Panc1 (cell line): ENCODE data around the gene ISYNA1. TPM values are rescaled to one million over a fixed set of nuclear protein-coding genes. Genes with fewer than 3 reads are reported as not detected.

Source experiments
- ATAC-seq: fragments of 200-7000 bp; cut with Tn5 transposase; 2 replicates; pipeline ENCODE4 v1.9.1; 2020; ENCODE audit warnings: mild to moderate bottlenecking, moderate library complexity
- BruUV-seq: library from RNA; stranded (reverse); fragments of 400-500 nt; replicated peaks from 2 replicates; lab custom pipeline; 2021; lab: Mats Ljungman, UMichigan
- CTCF ChIA-PET: fragments of 300-600 bp; sonication (Branson Sonifier 250); formaldehyde crosslinking; loops from one replicate; lab custom pipeline; 2022; ENCODE audit warnings: antibody characterized with exemption; lab: Charles Lee
- POLR2A ChIA-PET: fragments of 300-600 bp; sonication (Branson Sonifier 250); formaldehyde crosslinking; loops from one replicate; lab custom pipeline; 2022; ENCODE audit warnings: antibody characterized with exemption; lab: Charles Lee
- DNase-seq: peaks from one replicate; pipeline ENCODE4 v3.0.0-alpha.2; 2010; ENCODE audit warnings: low read depth, low spot score
- H3K27ac ChIP-seq: 2 replicates; pipeline ENCODE4 v1.5.1; 2011; ENCODE audit warnings: mild to moderate bottlenecking, low read length, inconsistent platforms
- H3K27me3 ChIP-seq: fragments of 200-500 bp; sonication (Bioruptor generic); 2 replicates; pipeline ENCODE4 v1.6.0; 2014; ENCODE audit warnings: low read length, inconsistent platforms; ENCODE audit not compliant: control insufficient read depth, insufficient read depth
- H3K36me3 ChIP-seq: fragments of 200-500 bp; sonication (Bioruptor generic); 2 replicates; pipeline ENCODE4 v1.5.1; 2014; ENCODE audit warnings: inconsistent platforms, mild to moderate bottlenecking, low read length, moderate library complexity; ENCODE audit not compliant: control insufficient read depth, insufficient read depth
- H3K4me1 ChIP-seq: 2 replicates; pipeline ENCODE4 v1.5.1; 2011; ENCODE audit warnings: inconsistent platforms, mild to moderate bottlenecking, low read length, moderate library complexity; ENCODE audit not compliant: control insufficient read depth, insufficient read depth
- H3K4me3 ChIP-seq, 2 experiments: 2 replicates each; pipeline ENCODE4 v1.5.1; 2011 to 2012; ENCODE audit warnings: low read depth in 2 of 2, low read length in 2 of 2, mild to moderate bottlenecking in 2 of 2, inconsistent platforms in 1 of 2, moderate library complexity in 1 of 2
- H3K9me3 ChIP-seq: fragments of 200-500 bp; sonication (Bioruptor generic); 2 replicates; pipeline ENCODE4 v1.5.1; 2014; ENCODE audit warnings: low read depth, mild to moderate bottlenecking, inconsistent platforms, low read length, moderate library complexity; ENCODE audit not compliant: control insufficient read depth, insufficient read depth
- POLR2AphosphoS5 ChIP-seq: IDR thresholded peaks from 2 replicates; pipeline ENCODE4 v1.6.1; 2012; ENCODE audit warnings: mild to moderate bottlenecking, low read depth, low read length, moderate library complexity
- SIN3A ChIP-seq: IDR thresholded peaks from 2 replicates; pipeline ENCODE4 v1.6.1; 2012; ENCODE audit warnings: low read depth, mild to moderate bottlenecking, low read length, moderate library complexity, borderline replicate concordance; ENCODE audit not compliant: insufficient read depth
- TCF7L2 ChIP-seq: IDR thresholded peaks from 2 replicates; pipeline ENCODE4 v1.6.1; 2011; ENCODE audit warnings: mild to moderate bottlenecking, low read depth, low read length, inconsistent platforms
- in situ Hi-C: cut with HindIII; loops from 2 replicates; pipeline ENCODE4 v1.10.0; 2016; ENCODE audit warnings: low sequenced_read_pairs, low pct_unique_long_range_greater_than_20kb
- intact Hi-C: fragments of 100-400 bp; cut with micrococcal nuclease; formaldehyde crosslinking; loops from one replicate; pipeline ENCODE4 v1.10.0; 2022; ENCODE audit not compliant: unreplicated experiment
- total RNA-seq: library from RNA; stranded (reverse); gene quantifications from one replicate; pipeline ENCODE4 v1.2.1, GENCODE V29; 2021; ENCODE audit not compliant: unreplicated experiment
- TF ChIP-seq, protein P1 (sequence below): fragments of 450-650 bp; IDR thresholded peaks from 2 replicates; pipeline ENCODE4 v1.5.1; 2017; ENCODE audit warnings: mild to moderate bottlenecking
- TF ChIP-seq, protein P2 (sequence below), 2 experiments: IDR thresholded peaks; 2 replicates each; pipeline ENCODE4 v1.6.1; 2011 to 2012; ENCODE audit warnings: low read depth in 2 of 2, control low read depth in 1 of 2, low read length in 1 of 2, mild to moderate bottlenecking in 1 of 2, moderate library complexity in 1 of 2; ENCODE audit not compliant: insufficient read depth in 1 of 2

The ISYNA1 gene
- total RNA-seq, 1 experiment from 2014 or later = 351 TPM

DNA sequence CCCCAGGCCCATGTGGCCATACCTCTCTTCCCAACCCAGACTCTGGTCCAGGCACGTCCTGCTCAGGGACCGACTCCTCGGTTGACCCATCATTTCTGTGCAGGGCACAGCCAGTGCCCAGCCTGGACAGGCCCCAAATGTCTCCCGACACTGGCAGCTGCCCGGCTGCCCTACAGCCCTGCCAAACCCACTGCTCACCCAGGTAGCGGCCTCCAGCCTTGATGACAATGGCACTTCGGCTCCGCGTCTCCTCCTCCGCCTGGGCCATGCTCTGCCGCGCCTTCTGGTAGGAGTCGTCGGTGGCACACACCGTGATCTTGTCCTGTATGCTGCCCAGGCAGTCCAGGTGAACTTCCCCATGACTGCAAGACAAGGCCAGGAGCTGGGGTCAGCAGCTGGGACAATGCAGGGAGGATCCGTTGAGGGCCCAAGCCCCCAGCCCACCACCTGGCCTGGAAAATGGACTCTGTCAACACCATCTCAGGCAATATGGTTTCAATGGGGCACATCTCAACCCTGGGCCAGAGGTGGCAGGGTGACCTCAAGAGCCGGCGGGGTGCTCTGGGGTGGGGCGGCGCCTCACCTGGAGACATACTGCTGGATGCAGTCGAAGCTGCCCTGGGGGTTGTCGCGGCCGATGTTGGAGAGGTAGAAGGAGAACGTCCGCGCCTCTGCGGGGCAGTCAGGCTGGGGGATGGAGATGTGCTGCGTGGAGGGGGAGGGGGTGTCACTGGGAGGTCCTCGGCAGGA, 27.5 kb upstream of the ISYNA1 start:
- H3K27me3 ChIP-seq = no peaks in the 10 kb centered on the region
- TF ChIP-seq SIN3A (no peak), POLR2AphosphoS5 (no peak), TCF7L2 (no peak)
- TF ChIP-seq, protein P1, sequence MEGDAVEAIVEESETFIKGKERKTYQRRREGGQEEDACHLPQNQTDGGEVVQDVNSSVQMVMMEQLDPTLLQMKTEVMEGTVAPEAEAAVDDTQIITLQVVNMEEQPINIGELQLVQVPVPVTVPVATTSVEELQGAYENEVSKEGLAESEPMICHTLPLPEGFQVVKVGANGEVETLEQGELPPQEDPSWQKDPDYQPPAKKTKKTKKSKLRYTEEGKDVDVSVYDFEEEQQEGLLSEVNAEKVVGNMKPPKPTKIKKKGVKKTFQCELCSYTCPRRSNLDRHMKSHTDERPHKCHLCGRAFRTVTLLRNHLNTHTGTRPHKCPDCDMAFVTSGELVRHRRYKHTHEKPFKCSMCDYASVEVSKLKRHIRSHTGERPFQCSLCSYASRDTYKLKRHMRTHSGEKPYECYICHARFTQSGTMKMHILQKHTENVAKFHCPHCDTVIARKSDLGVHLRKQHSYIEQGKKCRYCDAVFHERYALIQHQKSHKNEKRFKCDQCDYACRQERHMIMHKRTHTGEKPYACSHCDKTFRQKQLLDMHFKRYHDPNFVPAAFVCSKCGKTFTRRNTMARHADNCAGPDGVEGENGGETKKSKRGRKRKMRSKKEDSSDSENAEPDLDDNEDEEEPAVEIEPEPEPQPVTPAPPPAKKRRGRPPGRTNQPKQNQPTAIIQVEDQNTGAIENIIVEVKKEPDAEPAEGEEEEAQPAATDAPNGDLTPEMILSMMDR = no peak
- TF ChIP-seq, protein P2, sequence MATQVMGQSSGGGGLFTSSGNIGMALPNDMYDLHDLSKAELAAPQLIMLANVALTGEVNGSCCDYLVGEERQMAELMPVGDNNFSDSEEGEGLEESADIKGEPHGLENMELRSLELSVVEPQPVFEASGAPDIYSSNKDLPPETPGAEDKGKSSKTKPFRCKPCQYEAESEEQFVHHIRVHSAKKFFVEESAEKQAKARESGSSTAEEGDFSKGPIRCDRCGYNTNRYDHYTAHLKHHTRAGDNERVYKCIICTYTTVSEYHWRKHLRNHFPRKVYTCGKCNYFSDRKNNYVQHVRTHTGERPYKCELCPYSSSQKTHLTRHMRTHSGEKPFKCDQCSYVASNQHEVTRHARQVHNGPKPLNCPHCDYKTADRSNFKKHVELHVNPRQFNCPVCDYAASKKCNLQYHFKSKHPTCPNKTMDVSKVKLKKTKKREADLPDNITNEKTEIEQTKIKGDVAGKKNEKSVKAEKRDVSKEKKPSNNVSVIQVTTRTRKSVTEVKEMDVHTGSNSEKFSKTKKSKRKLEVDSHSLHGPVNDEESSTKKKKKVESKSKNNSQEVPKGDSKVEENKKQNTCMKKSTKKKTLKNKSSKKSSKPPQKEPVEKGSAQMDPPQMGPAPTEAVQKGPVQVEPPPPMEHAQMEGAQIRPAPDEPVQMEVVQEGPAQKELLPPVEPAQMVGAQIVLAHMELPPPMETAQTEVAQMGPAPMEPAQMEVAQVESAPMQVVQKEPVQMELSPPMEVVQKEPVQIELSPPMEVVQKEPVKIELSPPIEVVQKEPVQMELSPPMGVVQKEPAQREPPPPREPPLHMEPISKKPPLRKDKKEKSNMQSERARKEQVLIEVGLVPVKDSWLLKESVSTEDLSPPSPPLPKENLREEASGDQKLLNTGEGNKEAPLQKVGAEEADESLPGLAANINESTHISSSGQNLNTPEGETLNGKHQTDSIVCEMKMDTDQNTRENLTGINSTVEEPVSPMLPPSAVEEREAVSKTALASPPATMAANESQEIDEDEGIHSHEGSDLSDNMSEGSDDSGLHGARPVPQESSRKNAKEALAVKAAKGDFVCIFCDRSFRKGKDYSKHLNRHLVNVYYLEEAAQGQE (IDR thresholded peaks at IDR 0.05; ENCODE audit: insufficient read depth in 1 of 2, low read depth in 2 of 2, low read length in 1 of 2) = no peak
- ATAC-seq = no peak
- intact Hi-C loops (no loop called here), in situ Hi-C loops (no loop called here)
- H3K9me3 ChIP-seq = no peaks in the 10 kb centered on the region
- no peak for DNase-seq
- no TSS peak for BruUV-seq
- no peak overlapping the region for H3K4me3 ChIP-seq
- POLR2A ChIA-PET = no interaction called here
- H3K36me3 ChIP-seq = no peaks in the 10 kb centered on the region; the same call in 1 of the 2 replicates
- H3K27ac ChIP-seq = no peak overlapping the region
- peaks cover 21% of the 10 kb centered on the region for H3K4me1 ChIP-seq
- CTCF ChIA-PET = no interaction called here

DNA sequence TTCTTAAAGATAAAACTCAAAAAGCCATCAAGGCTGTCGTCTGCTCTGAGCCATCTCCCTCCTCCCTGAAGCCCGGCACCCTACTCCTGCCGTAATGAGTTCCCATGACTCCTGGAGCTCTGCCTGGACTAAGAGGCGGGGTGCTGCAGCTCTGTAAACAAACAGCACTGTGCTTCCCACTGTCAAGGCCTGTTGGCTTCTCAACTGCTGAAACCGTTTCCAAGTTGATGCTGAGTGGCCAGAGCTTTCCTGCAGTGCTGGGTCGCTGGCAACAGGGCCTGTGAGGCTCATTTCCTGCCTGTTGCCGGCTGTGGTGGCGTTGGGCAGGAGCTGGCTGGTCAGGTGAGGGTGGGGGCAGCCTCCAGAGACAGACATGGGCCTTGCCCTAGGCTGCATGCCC, 26.7 kb upstream of the ISYNA1 start:
- intact Hi-C loops = no loop called here
- ATAC-seq = peak; percentile 43
- POLR2A ChIA-PET = no interaction called here
- H3K4me1 ChIP-seq = peaks cover 26% of the 10 kb centered on the region
- H3K27ac ChIP-seq = no peak overlapping the region
- no peaks in the 10 kb centered on the region for H3K27me3 ChIP-seq
- no peak for DNase-seq
- in situ Hi-C loops = no loop called here
- H3K36me3 ChIP-seq = no peaks in the 10 kb centered on the region; the same call in 1 of the 2 replicates
- TF ChIP-seq TCF7L2 (no peak), POLR2AphosphoS5 (no peak), SIN3A (no peak)
- TF ChIP-seq, protein P1 = no peak
- TF ChIP-seq, protein P2 (IDR thresholded peaks at IDR 0.05; ENCODE audit: insufficient read depth in 1 of 2, low read depth in 2 of 2, low read length in 1 of 2) = no peak
- no peak overlapping the region for H3K4me3 ChIP-seq
- no peaks in the 10 kb centered on the region for H3K9me3 ChIP-seq
- no TSS peak for BruUV-seq
- CTCF ChIA-PET = no interaction called here
